Measurements from ENCODE around the gene GNB1. TPM values are rescaled to one million over a fixed set of nuclear protein-coding genes. Genes with fewer than 3 reads are reported as not detected.

The GNB1 gene
- total RNA-seq, 4 donors from 2014 or later = 150 to 191 (median 159) TPM

DNA sequence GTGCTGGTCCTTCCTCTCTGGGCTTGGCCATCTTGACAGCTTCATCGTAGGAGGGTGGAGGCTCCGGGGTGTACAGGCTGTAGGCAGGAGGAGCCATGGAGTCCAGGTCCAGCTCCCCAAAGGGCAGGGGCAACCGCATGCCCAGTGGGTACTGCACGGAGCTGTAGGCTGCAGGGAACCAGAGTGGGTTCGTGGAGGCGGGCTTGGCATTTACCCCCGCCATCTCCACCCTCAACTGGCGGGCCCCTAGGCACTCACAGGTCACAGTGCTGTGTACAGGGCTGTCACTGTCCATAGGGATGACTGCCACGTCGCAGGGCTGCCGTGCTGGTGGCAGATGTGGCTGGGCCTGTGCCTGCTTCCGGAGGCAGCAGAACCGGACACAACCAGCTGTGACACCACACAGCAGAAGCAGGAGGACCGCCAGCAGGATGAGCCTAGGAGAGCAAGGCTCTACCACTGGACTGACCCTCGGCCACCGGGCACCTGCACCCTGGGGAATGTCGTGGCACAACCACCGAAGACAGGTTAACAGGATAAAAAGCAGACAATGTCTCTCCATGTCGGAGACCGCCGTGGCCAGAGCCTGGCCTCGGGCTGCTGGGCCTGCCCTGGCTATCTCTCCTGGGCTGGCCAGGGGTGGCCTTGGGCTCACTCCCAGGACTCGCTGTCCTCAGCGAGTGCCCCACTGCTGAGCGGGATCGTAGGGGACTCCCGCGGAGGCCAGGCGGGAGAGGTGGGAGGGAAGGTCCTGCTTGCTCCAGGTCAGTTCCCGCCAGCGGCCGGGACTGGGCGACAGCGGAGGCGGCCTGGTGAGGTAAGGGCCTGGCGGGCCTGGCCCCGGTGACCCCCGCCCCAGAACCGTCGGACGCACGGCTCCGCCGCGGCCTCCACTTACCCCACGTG, 27.4 kb upstream of the GNB1 start:
- TF ChIP-seq CTCF (IDR thresholded peaks at IDR 0.05) (no peak), EP300 (IDR thresholded peaks at IDR 0.05) (no peak), POLR2A (IDR thresholded peaks at IDR 0.05) (no peak)
- peak overlapping the region in 2 of 4 donors; percentile 68 to 70 for H3K27ac ChIP-seq
- H3K36me3 ChIP-seq = no peaks in the 10 kb centered on the region
- H3K9me3 ChIP-seq = no peaks in the 10 kb centered on the region
- peaks cover 0 to 29% (median 12%) of the 10 kb centered on the region in 4 donors for H3K4me1 ChIP-seq
- WGBS, 2 donors = 37 to 43% methylated on average over 21 to 39 of the region's 46 CpGs
- peak overlapping the region; percentile 3 to 79 (median 48) for H3K4me3 ChIP-seq
- H3K27me3 ChIP-seq = peaks cover 0 to 13% of the 10 kb centered on the region in 2 donors
- no peak for DNase-seq (ENCODE audit: low spot score in 2 of 2)

- Histone ChIP-seq H3K4me3 (no peak overlapping the region), H3K36me3 (no peaks in the 10 kb centered on the region), H3K4me1 (peaks cover 0 to 21% (median 12%) of the 10 kb centered on the region in 4 donors), H3K9me3 (no peaks in the 10 kb centered on the region), H3K27ac (no peak overlapping the region), H3K27me3 (peaks cover 0 to 13% of the 10 kb centered on the region in 2 donors)
- DNase-seq (ENCODE audit: low spot score in 2 of 2) = no peak
- WGBS, 2 donors = 93% methylated on average over 12 to 14 of the region's 14 CpGs
- TF ChIP-seq EP300 (IDR thresholded peaks at IDR 0.05) = no peak
- no peak for TF ChIP-seq POLR2A (IDR thresholded peaks at IDR 0.05)
- TF ChIP-seq CTCF (IDR thresholded peaks at IDR 0.05) = no peak
Measured at GRCh38 chr1:1917304-1917976, 26.6 kb upstream of the GNB1 start.

DNA sequence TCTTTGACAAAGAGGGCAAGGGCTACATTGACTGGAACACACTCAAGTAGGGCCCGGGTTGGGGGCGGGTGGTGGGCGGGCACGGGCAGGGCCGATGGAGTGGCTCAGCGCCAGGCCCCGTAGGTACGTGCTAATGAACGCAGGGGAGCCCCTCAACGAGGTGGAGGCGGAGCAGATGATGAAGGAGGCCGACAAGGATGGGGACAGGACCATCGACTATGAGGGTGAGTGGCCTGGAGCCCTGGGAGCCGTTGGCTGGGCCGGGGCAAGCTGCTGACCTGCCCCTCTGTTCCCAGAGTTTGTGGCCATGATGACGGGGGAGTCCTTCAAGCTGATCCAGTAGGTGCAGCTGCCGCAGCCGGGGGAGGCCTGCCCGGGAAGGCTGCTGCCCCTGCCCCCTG, 26.0 kb upstream of the GNB1 start:
- Histone ChIP-seq H3K4me3 (no peak overlapping the region), H3K9me3 (no peaks in the 10 kb centered on the region), H3K4me1 (peaks cover 0 to 20% (median 12%) of the 10 kb centered on the region in 4 donors), H3K36me3 (no peaks in the 10 kb centered on the region), H3K27me3 (peaks cover 0 to 13% of the 10 kb centered on the region in 2 donors), H3K27ac (no peak overlapping the region)
- no peak for DNase-seq (ENCODE audit: low spot score in 2 of 2)
- 63 to 78% methylated on average over 16 to 19 of the region's 19 CpGs for WGBS, 2 donors
- TF ChIP-seq CTCF (IDR thresholded peaks at IDR 0.05) = no peak
- TF ChIP-seq POLR2A (IDR thresholded peaks at IDR 0.05) = no peak
- TF ChIP-seq EP300 (IDR thresholded peaks at IDR 0.05) = no peak

- H3K9me3 ChIP-seq = no peaks in the 10 kb centered on the region
- no peak overlapping the region for H3K27ac ChIP-seq
- H3K36me3 ChIP-seq = no peaks in the 10 kb centered on the region
- H3K27me3 ChIP-seq = peaks cover 0 to 13% of the 10 kb centered on the region in 2 donors
- peaks cover 0 to 20% (median 12%) of the 10 kb centered on the region in 4 donors for H3K4me1 ChIP-seq
- H3K4me3 ChIP-seq = no peak overlapping the region
- 79 to 81% methylated on average over 20 to 23 of the region's 23 CpGs for WGBS, 2 donors
- no peak for TF ChIP-seq EP300 (IDR thresholded peaks at IDR 0.05)
- no peak for TF ChIP-seq POLR2A (IDR thresholded peaks at IDR 0.05)
- no peak for TF ChIP-seq CTCF (IDR thresholded peaks at IDR 0.05)
- no peak for DNase-seq (ENCODE audit: low spot score in 2 of 2)
Measured at GRCh38 chr1:1915911-1916840, 25.3 kb upstream of the GNB1 start.

Data from tibial nerve (tissue), 4 donors.